ENCODE measurements around the gene DEUP1.

DNA sequence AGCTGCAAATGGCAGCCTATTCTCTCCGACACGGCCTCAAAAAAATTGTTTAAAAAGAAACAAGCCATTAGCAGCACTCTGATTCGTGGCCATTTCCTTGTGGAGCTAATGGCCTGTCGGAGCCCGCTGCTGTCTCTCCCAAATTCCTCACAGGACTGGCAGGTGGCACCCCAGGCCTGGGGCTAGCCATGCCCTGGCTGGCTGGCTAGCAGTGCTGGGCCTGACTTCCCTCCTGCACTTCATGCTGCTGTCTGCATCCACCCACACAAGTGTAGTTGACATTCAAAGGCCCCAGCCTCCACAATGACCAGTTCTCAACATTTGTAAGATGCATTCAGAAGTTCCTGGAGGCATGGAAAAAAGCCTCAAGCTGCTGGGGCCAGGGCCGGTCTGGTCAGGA is 151.2 kb downstream of the DEUP1 start:
- TF ChIP-seq POLR2A (IDR thresholded peaks at IDR 0.05) (no peak), POLR2AphosphoS5 (IDR thresholded peaks at IDR 0.05) (no peak)
